NB4 (cell line): ENCODE measurements around the gene LIPE.
A peak's percentile ranks its signal among the peaks of the same experiment; 100 is the strongest.

ENCODE experiments used
- MYC ChIP-seq: IDR thresholded peaks from 2 replicates; pipeline ENCODE4 v1.6.1; 2011; ENCODE audit warnings: low read depth, low read length
- POLR2A ChIP-seq: IDR thresholded peaks from 2 replicates; pipeline ENCODE4 v1.6.1; 2011; ENCODE audit warnings: mild to moderate bottlenecking; ENCODE audit not compliant: insufficient read length; ENCODE audit errors: extremely low read depth
- TF ChIP-seq, protein P1 (sequence below): IDR thresholded peaks from one replicate; pipeline ENCODE4 v1.5.1; 2012; ENCODE audit warnings: low read depth, low read length

DNA sequence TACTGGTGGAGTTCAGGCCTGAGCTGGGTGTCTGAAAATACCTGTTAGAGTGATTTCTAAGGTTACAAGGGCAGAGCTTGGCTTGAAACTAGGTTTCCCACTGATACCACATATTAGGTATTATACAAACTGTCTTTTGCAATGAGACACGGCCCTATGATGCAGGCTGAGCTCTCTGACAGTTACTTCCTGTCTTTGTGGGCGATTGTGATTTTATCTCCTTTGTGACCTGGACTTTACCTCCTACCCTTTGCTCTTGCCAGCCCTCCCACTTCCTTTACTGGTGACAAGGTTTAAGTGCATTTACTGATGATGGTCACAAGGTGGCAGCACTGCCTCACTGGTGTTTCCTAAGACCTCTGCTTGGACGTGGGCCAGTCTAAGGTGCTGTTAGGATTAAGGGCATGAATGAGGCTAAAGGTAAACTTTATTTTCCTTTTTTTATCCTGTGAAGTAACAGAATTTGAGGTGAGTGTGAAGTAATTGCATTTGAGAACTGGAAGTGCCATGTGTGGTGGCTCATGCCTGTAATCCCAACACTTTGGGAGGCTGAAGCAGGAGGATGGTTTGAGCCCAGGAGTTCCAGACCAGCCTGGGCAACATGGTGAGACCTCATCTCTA, 23.2 kb upstream of the LIPE start:
- TF ChIP-seq, protein P1, sequence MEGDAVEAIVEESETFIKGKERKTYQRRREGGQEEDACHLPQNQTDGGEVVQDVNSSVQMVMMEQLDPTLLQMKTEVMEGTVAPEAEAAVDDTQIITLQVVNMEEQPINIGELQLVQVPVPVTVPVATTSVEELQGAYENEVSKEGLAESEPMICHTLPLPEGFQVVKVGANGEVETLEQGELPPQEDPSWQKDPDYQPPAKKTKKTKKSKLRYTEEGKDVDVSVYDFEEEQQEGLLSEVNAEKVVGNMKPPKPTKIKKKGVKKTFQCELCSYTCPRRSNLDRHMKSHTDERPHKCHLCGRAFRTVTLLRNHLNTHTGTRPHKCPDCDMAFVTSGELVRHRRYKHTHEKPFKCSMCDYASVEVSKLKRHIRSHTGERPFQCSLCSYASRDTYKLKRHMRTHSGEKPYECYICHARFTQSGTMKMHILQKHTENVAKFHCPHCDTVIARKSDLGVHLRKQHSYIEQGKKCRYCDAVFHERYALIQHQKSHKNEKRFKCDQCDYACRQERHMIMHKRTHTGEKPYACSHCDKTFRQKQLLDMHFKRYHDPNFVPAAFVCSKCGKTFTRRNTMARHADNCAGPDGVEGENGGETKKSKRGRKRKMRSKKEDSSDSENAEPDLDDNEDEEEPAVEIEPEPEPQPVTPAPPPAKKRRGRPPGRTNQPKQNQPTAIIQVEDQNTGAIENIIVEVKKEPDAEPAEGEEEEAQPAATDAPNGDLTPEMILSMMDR, result peak; percentile 69
- TF ChIP-seq POLR2A, result no peak
- TF ChIP-seq MYC, result no peak
